ENCODE results near the gene LUZP2.

Gene LUZP2

GRCh38 chr11:24723231-24723630, 226.4 kb downstream of the LUZP2 start:
- no peak for DNase-seq

GRCh38 chr11:24731554-24731953, 234.7 kb downstream of the LUZP2 start:
- no peak for DNase-seq

GRCh38 chr11:24734742-24735237, 237.9 kb downstream of the LUZP2 start:
- DNase-seq: no peak

GRCh38 chr11:24738972-24739371, 242.1 kb downstream of the LUZP2 start:
- DNase-seq: no peak

- no peak for DNase-seq
Measured at GRCh38 chr11:24739637-24740036, 242.8 kb downstream of the LUZP2 start.

- no peak for DNase-seq
Measured at GRCh38 chr11:24747275-24748251, 250.7 kb downstream of the LUZP2 start.

GRCh38 chr11:24748261-24748660, 251.4 kb downstream of the LUZP2 start:
- DNase-seq: no peak

- DNase-seq: peak; percentile 12
Measured at GRCh38 chr11:24754406-24754805, 257.6 kb downstream of the LUZP2 start.

- DNase-seq: no peak
Measured at GRCh38 chr11:24755260-24755839, 258.5 kb downstream of the LUZP2 start.

GRCh38 chr11:24759742-24760141, 262.9 kb downstream of the LUZP2 start:
- DNase-seq: no peak

- peak; percentile 9 for DNase-seq
Measured at GRCh38 chr11:24760681-24761080, 263.8 kb downstream of the LUZP2 start.

- DNase-seq: no peak
Measured at GRCh38 chr11:24762076-24762475, 265.2 kb downstream of the LUZP2 start.

- DNase-seq: no peak
Measured at GRCh38 chr11:24767411-24767810, 270.6 kb downstream of the LUZP2 start.

GRCh38 chr11:24773322-24773721, 276.5 kb downstream of the LUZP2 start:
- no peak for DNase-seq

- DNase-seq: peak; percentile 4
Measured at GRCh38 chr11:24779791-24780190, 282.9 kb downstream of the LUZP2 start.

- DNase-seq: no peak
Measured at GRCh38 chr11:24781288-24781687, 284.4 kb downstream of the LUZP2 start.

- no peak for DNase-seq
Measured at GRCh38 chr11:24793479-24793878, 296.6 kb downstream of the LUZP2 start.

GRCh38 chr11:24794064-24794463, 297.2 kb downstream of the LUZP2 start:
- no peak for DNase-seq

GRCh38 chr11:24805671-24806070, 308.8 kb downstream of the LUZP2 start:
- DNase-seq: no peak

- no peak for DNase-seq
Measured at GRCh38 chr11:24808173-24808572, 311.3 kb downstream of the LUZP2 start.

GRCh38 chr11:24819006-24819405, 322.2 kb downstream of the LUZP2 start:
- no peak for DNase-seq

GRCh38 chr11:24819863-24820434, 323.1 kb downstream of the LUZP2 start:
- no peak for DNase-seq

GRCh38 chr11:24820541-24820940, 323.7 kb downstream of the LUZP2 start:
- DNase-seq: peak; percentile 9
